RCC 7860 (cell line): ENCODE results near the gene HACD3.
"Not testable (repeated sequence)": the region's sequence is repeated elsewhere in the genome, so short reads cannot be mapped to it uniquely, and the experiment has no call there.

Experiments used
- DNase-seq: peaks from one replicate; pipeline ENCODE4 v3.0.0-alpha.2; 2015; ENCODE audit warnings: low spot score
- FAIRE-seq: peaks from 2 replicates; lab custom pipeline; 2012; peaks lifted over from hg19 to GRCh38; lab: Jason Lieb, UNC

HACD3 gene

GRCh38 chr15:65595960-65596359, 65.7 kb downstream of the HACD3 start:
- DNase-seq (no peak), FAIRE-seq (no peak)

GRCh38 chr15:65598468-65598867, 68.2 kb downstream of the HACD3 start:
- FAIRE-seq: no peak

DNA sequence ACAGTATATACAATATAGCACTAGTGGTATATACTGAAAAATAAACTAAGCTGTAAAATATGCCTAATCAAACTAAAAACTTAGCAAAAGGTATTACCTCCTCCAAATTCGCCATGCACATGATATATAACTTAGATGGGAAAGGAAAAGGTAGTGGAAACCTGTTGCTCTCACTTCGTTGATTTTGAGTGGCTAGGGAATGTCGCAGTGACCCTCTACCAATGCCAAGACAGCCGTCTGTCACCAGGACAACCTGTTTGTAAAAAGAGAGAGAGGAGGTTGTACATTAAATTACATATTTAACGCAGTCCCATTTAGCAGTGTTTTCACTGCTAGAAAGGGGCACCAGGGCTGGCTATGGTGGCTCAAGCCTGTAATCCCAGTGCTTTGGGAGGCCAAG, 69.4 kb downstream of the HACD3 start:
- DNase-seq (no peak), FAIRE-seq (no peak)

More at GRCh38 chr15:65598468-65598867, 68.2 kb downstream of the HACD3 start:
- no peak for DNase-seq

- DNase-seq: no peak
- no peak for FAIRE-seq
Observed at GRCh38 chr15:65603134-65603533, 72.9 kb downstream of the HACD3 start.

- FAIRE-seq: no peak
- no peak for DNase-seq
Observed at GRCh38 chr15:65603559-65603958, 73.3 kb downstream of the HACD3 start.

DNA sequence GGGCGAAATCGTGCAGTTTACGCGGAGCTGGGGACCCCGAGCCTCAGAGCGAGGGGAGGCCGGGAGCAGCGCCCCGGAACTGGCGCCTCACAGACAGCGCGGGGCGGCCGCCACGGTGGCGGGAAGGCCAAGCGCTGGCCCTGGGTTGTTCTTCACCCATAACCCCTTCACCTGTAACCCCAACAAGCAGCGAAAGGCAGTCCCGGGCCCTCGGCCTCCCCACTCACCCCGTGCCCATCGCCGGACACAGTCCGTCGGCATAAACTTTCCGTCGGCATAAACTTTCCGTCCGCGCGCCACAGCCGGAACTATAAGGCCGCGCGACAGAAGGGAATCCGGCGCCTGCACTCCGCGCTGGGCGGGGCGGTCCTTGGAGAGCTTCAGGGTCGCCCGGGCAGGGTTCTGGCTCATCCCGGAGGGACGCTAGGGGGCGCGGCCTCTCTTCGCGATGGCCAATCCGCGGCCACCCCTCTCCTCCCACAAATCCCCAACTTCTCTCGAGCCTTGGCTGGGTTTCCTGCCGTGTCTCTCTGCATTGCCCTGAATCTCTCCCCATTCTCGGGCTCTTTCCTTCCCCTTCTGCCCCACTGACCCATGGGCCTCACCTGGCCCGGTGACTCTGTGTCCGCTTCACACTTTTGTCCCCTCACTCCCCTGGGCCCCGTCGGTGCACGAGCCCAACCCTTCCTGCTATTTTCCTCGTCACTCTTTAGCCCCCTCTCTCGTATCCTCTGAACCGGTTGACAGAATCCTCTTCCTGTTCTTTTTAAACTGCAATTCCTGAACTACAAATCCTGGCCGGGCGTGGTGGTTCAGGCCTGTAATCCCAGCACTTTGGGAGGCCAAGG, 80.8 kb downstream of the HACD3 start, which contains the start of gene INTS14:
Gene INTS14, minus strand, starts transcription at position 261 of the 848 bp plus-strand sequence. CDS start 3,751 bp downstream, outside the sequence.
- DNase-seq (peak; percentile 91), FAIRE-seq (peak; percentile 81)

- FAIRE-seq (no peak), DNase-seq (no peak)
Observed at GRCh38 chr15:65611888-65612615, 81.8 kb downstream of the HACD3 start.

GRCh38 chr15:65612616-65612946, 82.3 kb downstream of the HACD3 start:
- no peak for FAIRE-seq
- DNase-seq: peak; percentile 17

DNA sequence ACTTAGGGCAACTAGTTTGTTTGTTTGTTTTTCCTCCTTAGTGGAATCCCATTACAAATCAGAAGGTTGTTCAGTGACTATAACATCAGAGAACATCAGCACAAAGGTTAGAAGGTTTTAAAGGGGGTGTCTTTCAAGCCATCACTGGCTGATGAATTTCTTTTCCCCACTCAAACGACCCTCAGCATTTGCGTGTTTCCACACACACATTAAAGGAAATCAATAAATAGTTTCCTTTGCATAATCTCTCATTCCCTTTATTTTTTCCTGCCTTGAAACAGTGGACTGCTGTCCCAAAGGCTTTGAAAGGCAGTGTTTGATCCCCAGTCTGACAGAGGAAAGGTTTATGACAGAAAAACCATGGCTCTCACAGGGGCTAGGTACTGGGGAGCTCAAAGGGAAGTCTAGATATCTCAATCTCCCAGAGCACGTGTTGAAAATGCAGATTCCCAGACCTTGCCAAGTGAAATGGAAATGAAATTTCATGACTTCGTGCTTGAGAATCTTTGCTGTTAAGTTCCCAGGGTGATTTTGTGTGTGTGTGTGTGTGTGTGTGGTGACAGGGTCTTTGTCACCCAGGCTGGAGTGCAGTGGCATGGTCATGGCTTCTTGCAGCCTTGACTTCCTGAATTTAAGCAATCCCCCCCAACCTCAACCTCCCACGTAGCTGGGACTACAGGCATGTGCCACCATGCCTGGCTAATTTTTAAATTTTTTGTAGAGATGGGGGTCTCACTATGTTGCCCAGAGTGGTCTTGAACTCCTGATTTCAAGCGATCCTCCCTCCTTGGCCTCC, 82.9 kb downstream of the HACD3 start:
- FAIRE-seq: no peak
- no peak for DNase-seq

DNA sequence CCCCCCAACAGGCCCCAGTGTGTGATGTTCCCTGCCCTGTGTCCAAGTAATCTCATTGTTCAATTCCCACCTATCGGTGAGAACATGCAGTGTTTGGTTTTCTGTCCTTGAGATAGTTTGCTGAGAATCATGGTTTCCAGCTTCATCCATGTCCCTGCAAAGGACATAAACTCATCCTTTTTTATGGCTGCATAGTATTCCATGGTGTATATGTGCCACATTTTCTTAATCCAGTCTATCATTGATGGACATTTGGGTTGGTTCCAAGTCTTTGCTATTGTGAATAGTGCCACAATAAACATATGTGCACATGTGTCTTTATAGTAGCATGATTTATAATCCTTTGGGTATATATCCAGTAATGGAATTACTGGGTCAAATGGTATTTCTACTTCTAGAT, 85.6 kb downstream of the HACD3 start:
- FAIRE-seq, DNase-seq: not testable (repeated sequence)

DNA sequence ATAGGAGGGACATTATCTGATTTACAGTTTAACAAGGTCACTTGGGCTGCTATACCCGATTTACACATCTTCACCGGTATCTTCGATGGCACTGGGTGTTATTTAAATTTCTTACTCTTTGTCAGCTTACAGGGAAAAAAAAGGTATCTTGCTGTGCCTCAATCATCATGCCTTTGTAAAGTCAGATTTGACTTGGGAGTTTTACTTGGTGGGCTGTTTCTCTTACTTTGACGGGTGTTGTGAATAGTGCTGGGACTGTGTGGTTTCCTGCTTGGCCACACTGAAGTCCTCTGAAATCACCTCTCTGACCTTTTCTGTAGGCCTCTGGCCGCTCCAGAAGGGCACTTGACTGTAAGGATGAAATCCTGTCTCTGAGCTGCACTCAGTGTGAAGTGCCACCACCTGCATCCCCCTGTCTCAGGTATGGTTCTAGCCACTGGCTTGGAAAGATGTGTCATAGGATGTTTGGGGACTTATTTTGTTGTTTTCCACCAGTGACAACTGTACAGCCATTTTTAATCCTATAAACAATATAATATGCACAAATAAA, 88.4 kb downstream of the HACD3 start:
- no peak for DNase-seq
- no peak for FAIRE-seq

DNA sequence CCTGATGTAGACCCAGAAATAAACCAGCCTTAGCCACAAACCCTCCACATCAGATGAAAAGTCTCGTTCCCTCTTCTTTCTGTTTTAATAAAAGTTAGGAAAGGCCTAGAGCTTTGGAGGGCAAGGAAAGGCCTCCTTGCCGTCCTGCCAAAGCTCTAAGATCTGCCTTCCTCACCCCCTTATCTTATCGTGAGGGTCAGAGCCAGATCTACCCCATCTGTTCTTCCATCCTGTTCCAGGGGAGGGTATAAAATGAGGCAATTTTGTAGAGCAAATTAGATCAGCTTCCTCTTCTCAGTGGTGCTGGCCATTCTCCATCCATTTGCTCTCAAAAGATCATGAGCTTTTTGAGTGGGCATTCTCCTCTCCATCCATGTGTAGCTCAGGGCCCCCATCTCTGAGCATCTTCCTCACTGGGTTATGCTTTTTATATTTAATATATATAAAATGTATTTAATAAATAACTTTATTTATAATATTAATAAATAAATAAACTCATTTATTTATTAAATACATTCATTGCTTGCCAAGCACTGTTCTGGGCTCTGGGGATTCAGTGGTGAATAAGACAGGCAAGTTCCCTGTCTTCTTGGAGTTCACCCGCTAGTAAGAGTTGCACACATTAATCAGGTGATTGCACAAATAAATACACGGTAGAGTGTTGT, 89.5 kb downstream of the HACD3 start:
- no peak for DNase-seq
- no peak for FAIRE-seq

- DNase-seq: no peak
- FAIRE-seq: no peak
Observed at GRCh38 chr15:65620833-65621232, 90.6 kb downstream of the HACD3 start.

GRCh38 chr15:65621638-65622037, 91.4 kb downstream of the HACD3 start, which contains the start of gene SLC24A1:
TSS of gene SLC24A1 (plus strand) at chr15:65621938. CDS start at chr15:65624081, 2,143 bp downstream.
- DNase-seq: no peak
- FAIRE-seq: no peak

GRCh38 chr15:65623103-65623502, 92.8 kb downstream of the HACD3 start:
- DNase-seq (no peak), FAIRE-seq (no peak)

DNA sequence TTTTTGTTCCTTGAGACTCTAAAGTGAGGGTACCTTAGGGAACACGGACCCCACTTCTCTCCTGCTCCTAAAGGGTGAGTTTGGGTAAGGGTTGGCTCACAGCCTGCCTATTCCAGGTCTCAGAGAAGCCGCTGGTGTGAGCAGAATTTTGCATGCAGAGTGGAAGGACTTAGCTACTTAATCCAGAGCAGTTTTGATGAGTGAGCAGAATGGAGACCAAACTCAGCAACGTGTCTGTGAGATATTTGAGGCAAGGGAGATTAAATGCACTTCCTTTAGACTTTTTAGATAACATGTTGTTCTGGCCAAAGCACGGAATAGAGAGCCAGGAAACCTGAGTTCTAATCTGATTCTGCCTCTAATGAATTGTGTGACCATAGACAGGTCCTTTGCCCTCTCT, 96.6 kb downstream of the HACD3 start:
- no peak for DNase-seq
- no peak for FAIRE-seq
